Glutamatergic neuron (in vitro differentiated cells): ENCODE measurements around the gene SKP2. TPM values are rescaled to one million over a fixed set of nuclear protein-coding genes. Genes with fewer than 3 reads are reported as not detected.

Source experiments
- DNase-seq: peaks from one replicate; pipeline ENCODE4 v3.0.0; 2022
- H3K27ac Mint-ChIP-seq: one replicate; pipeline ENCODE4 v1.8.0; 2020; ENCODE audit warnings: mild to moderate bottlenecking, mixed read lengths, inconsistent platforms; ENCODE audit not compliant: unreplicated experiment
- H3K27me3 Mint-ChIP-seq: one replicate; pipeline ENCODE4 v1.8.0; 2020; ENCODE audit warnings: mild to moderate bottlenecking, moderate library complexity, mixed read lengths, inconsistent platforms; ENCODE audit not compliant: unreplicated experiment
- H3K36me3 Mint-ChIP-seq: one replicate; pipeline ENCODE4 v1.8.0; 2020; ENCODE audit warnings: mild to moderate bottlenecking, mixed read lengths, inconsistent platforms; ENCODE audit not compliant: unreplicated experiment
- H3K4me1 Mint-ChIP-seq: one replicate; pipeline ENCODE4 v1.8.0; 2020; ENCODE audit warnings: mild to moderate bottlenecking, low read depth, mixed read lengths, inconsistent platforms; ENCODE audit not compliant: unreplicated experiment
- H3K4me3 Mint-ChIP-seq: one replicate; pipeline ENCODE4 v1.8.0; 2020; ENCODE audit warnings: mild to moderate bottlenecking, mixed read lengths, inconsistent platforms; ENCODE audit not compliant: unreplicated experiment
- H3K9me3 Mint-ChIP-seq: one replicate; pipeline ENCODE4 v1.8.0; 2020; ENCODE audit warnings: mild to moderate bottlenecking, moderate library complexity, mixed read lengths, inconsistent platforms; ENCODE audit not compliant: unreplicated experiment
- total RNA-seq: library from RNA; stranded (reverse); fragmentation: NEBNext Ultra II Directional; extraction: Animal tissue kit (Norgen Biotek cat#: 25700); gene quantifications from one replicate; pipeline ENCODE4 v1.2.1, GENCODE V29; 2021; ENCODE audit not compliant: unreplicated experiment
- TF ChIP-seq, protein P1 (sequence below): fragments of 200-600 bp; sonication (generic); IDR thresholded peaks from one replicate; pipeline ENCODE4 v1.5.0; 2021; ENCODE audit not compliant: partially characterized antibody, unreplicated experiment

The SKP2 gene
- total RNA-seq, 1 donor from 2014 or later: 47.8 TPM

DNA sequence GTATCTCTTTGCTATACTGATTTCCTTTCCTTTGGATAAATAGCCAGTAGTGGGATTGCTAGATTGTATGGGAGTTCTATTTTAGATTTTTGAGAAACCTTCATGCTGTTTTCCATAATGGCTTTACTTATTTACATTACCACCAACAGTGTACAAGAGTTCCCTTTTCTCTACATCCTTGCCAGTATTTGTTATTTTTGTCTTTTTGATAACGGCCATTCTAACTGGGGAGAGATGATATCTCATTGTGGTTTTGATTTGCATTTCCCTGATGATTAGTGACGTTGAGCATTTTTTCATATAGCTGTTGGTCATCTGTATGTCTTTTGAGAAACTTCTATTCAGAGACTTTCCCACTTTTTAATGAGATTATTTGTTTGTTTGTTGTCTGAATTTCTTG lies 64.0 kb downstream of the SKP2 start:
- Mint-ChIP-seq H3K4me1 (no peaks in the 10 kb centered on the region), H3K36me3 (no peaks in the 10 kb centered on the region), H3K9me3 (no peaks in the 10 kb centered on the region), H3K27ac (no peak overlapping the region), H3K27me3 (no peaks in the 10 kb centered on the region), H3K4me3 (no peak overlapping the region)
- DNase-seq: no peak
- TF ChIP-seq, protein P1, sequence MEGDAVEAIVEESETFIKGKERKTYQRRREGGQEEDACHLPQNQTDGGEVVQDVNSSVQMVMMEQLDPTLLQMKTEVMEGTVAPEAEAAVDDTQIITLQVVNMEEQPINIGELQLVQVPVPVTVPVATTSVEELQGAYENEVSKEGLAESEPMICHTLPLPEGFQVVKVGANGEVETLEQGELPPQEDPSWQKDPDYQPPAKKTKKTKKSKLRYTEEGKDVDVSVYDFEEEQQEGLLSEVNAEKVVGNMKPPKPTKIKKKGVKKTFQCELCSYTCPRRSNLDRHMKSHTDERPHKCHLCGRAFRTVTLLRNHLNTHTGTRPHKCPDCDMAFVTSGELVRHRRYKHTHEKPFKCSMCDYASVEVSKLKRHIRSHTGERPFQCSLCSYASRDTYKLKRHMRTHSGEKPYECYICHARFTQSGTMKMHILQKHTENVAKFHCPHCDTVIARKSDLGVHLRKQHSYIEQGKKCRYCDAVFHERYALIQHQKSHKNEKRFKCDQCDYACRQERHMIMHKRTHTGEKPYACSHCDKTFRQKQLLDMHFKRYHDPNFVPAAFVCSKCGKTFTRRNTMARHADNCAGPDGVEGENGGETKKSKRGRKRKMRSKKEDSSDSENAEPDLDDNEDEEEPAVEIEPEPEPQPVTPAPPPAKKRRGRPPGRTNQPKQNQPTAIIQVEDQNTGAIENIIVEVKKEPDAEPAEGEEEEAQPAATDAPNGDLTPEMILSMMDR: no peak

DNA sequence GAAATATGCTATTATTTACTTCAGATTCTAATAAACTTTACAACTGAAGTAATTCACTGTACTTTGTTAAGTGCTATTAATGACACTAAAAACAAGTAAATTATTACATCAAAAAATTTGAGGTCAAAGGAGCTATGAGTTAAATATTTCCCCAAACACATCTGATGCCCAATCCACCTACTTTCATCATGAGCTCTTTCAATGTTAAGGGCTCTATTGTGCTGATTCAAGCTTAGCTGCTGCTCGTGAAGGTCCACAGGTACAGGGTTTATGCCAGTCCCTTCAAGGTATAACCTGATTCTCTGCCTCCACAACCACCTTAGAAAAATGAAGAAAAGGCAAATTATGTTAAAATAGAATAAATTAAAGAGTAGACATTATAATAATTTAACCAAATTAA lies 65.7 kb downstream of the SKP2 start:
- no peak overlapping the region for H3K4me3 Mint-ChIP-seq

DNA sequence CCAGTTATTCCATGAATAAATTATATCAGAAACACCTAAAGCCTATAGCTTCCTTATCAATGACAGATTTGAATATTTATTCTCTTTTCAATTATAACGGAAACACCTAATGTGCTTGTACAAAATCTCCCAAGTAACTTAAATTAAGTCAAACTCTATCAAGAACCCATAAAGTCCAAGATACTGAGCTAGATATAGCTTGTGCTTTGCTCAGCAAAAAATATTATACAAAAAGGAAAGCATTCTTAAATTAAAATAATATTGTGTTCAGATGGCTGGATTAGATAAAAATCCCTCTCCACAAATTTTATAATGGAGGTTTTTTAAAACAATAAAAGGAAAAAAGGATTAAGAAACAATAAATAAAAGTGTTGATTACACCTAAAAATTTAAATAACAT lies 66.1 kb downstream of the SKP2 start:
- no peaks in the 10 kb centered on the region for H3K36me3 Mint-ChIP-seq
- H3K4me3 Mint-ChIP-seq: no peak overlapping the region
- no peak for DNase-seq
- TF ChIP-seq, protein P1: no peak
- no peak overlapping the region for H3K27ac Mint-ChIP-seq
- H3K27me3 Mint-ChIP-seq: no peaks in the 10 kb centered on the region
- no peaks in the 10 kb centered on the region for H3K4me1 Mint-ChIP-seq
- no peaks in the 10 kb centered on the region for H3K9me3 Mint-ChIP-seq

More for the DNA sequence above, 65.7 kb downstream of the SKP2 start:
- Mint-ChIP-seq H3K27me3 (no peaks in the 10 kb centered on the region), H3K27ac (no peak overlapping the region), H3K36me3 (no peaks in the 10 kb centered on the region), H3K4me1 (no peaks in the 10 kb centered on the region), H3K9me3 (no peaks in the 10 kb centered on the region)
- TF ChIP-seq, protein P1: no peak
- no peak for DNase-seq

DNA sequence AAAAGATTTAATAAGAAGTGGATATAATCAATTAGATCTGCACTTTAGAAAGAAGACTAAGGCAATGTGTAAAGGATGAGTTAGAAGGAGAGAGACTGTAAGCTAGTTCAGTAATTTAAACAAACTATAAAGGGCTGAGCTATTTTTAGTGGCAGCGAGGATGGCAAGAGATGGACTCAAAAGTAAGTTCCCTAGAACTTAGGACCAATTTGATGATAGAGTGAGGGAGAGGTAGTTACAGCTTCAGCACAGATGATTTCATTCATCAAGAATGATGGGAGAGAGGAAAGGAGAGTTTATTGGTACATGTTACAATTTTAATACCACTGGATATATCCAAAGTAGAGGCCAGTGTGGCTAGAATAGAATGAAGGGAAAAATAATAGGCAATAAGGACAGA lies 70.7 kb downstream of the SKP2 start:
- no peak overlapping the region for H3K4me3 Mint-ChIP-seq
- TF ChIP-seq, protein P1: no peak
- DNase-seq: no peak
- H3K4me1 Mint-ChIP-seq: no peaks in the 10 kb centered on the region
- H3K27me3 Mint-ChIP-seq: no peaks in the 10 kb centered on the region
- H3K27ac Mint-ChIP-seq: no peak overlapping the region
- H3K9me3 Mint-ChIP-seq: no peaks in the 10 kb centered on the region
- no peaks in the 10 kb centered on the region for H3K36me3 Mint-ChIP-seq

DNA sequence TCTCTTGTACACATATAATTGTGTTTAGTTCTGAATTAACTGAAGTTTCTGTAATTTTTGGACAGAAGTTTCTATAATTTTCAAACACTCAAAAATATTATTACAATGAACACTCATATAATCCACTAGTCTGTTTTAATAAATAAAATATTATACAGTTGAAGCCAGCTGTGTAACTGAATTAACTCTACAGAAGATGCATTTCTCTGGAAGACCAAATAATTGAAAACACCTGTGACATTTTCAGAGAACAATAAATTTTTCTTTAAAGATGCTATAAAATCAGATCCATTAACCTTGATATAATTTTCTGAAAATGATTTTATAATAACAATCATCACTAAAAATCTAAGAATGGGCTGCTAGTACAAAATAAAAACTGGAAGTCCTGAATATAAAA lies 75.1 kb downstream of the SKP2 start:
- Mint-ChIP-seq H3K27ac (no peak overlapping the region), H3K4me3 (no peak overlapping the region), H3K9me3 (no peaks in the 10 kb centered on the region), H3K27me3 (no peaks in the 10 kb centered on the region), H3K36me3 (no peaks in the 10 kb centered on the region), H3K4me1 (no peaks in the 10 kb centered on the region)
- no peak for DNase-seq
- TF ChIP-seq, protein P1: no peak
